Hematopoietic multipotent progenitor cell treated with erythropoietin and hydrocortisone succinate and interleukin-3 and kit ligand, for 4 days (in vitro differentiated cells): ENCODE data around the gene ABCA4.
"Not testable (repeated sequence)": the region's sequence is repeated elsewhere in the genome, so short reads cannot be mapped to it uniquely, and the experiment has no call there.

Source experiments
- DNase-seq: peaks from one replicate; pipeline ENCODE4 v3.0.0-alpha.2; 2015

Gene ABCA4

GRCh38 chr1:94120991-94121390 is at the start of gene ABCA4:
Gene ABCA4 (minus strand): TSS chr1:94121148. CDS start chr1:94121045, 103 bp downstream.
- DNase-seq: no peak

GRCh38 chr1:94169126-94169525 is 48.2 kb upstream of the ABCA4 start:
- DNase-seq: no peak

- no peak for DNase-seq
Measured at GRCh38 chr1:94165843-94166242, 44.9 kb upstream of the ABCA4 start.

- DNase-seq: not testable (repeated sequence)
Measured at GRCh38 chr1:94164885-94165284, 43.9 kb upstream of the ABCA4 start.

GRCh38 chr1:94164121-94164520 is 43.2 kb upstream of the ABCA4 start:
- DNase-seq: not testable (repeated sequence)

GRCh38 chr1:94163249-94163648 is 42.3 kb upstream of the ABCA4 start:
- not testable (repeated sequence) for DNase-seq

- no peak for DNase-seq
Measured at GRCh38 chr1:94160811-94161210, 39.9 kb upstream of the ABCA4 start.

- DNase-seq: no peak
Measured at GRCh38 chr1:94156096-94156625, 35.2 kb upstream of the ABCA4 start.

- no peak for DNase-seq
Measured at GRCh38 chr1:94154989-94155388, 34.0 kb upstream of the ABCA4 start.

- DNase-seq: no peak
Measured at GRCh38 chr1:94153133-94153532, 32.2 kb upstream of the ABCA4 start.

- DNase-seq: not testable (repeated sequence)
Measured at GRCh38 chr1:94149166-94149565, 28.2 kb upstream of the ABCA4 start.

- no peak for DNase-seq
Measured at GRCh38 chr1:94146273-94146672, 25.3 kb upstream of the ABCA4 start.

- no peak for DNase-seq
Measured at GRCh38 chr1:94144836-94145235, 23.9 kb upstream of the ABCA4 start.

- no peak for DNase-seq
Measured at GRCh38 chr1:94143809-94144176, 22.8 kb upstream of the ABCA4 start.

- DNase-seq: no peak
Measured at GRCh38 chr1:94143173-94143808, 22.3 kb upstream of the ABCA4 start.

- DNase-seq: no peak
Measured at GRCh38 chr1:94142583-94142982, 21.6 kb upstream of the ABCA4 start.

- DNase-seq: no peak
Measured at GRCh38 chr1:94142022-94142421, 21.1 kb upstream of the ABCA4 start.

- no peak for DNase-seq
Measured at GRCh38 chr1:94132111-94132510, 11.2 kb upstream of the ABCA4 start.

- DNase-seq: no peak
Measured at GRCh38 chr1:94130851-94131595, 10.1 kb upstream of the ABCA4 start.

- DNase-seq: no peak
Measured at GRCh38 chr1:94126651-94127050, 5.7 kb upstream of the ABCA4 start.

- no peak for DNase-seq
Measured at GRCh38 chr1:94125551-94126514, 4.9 kb upstream of the ABCA4 start.

GRCh38 chr1:94124538-94124937 is 3.6 kb upstream of the ABCA4 start:
- DNase-seq: no peak
